ENCODE measurements around the gene NRG3. TPM values are rescaled to one million over a fixed set of nuclear protein-coding genes. Genes with fewer than 3 reads are reported as not detected.

The NRG3 gene
- total and polyA plus RNA-seq, 12 donors = 0.03 to 0.73 (median 0.13) TPM; not detected in 5

- intact Hi-C loops (cut with DNase I) = no loop called here
- Histone ChIP-seq H3K27ac (no peak overlapping the region), H3K4me3 (no peak overlapping the region), H3K9me3 (no peaks in the 10 kb centered on the region), H3K36me3 (no peaks in the 10 kb centered on the region), H3K4me1 (no peaks in the 10 kb centered on the region), H3K27me3 (no peaks in the 10 kb centered on the region)
- TF ChIP-seq CTCF (IDR thresholded peaks at IDR 0.05) = peak in 3 of 9 donors; percentile 13 to 40 (median 17)
- ATAC-seq (no peak), DNase-seq (no peak)
- 66 to 72% methylated on average over 3 of the region's 3 CpGs for WGBS, 2 donors
Measured at GRCh38 chr10:81920213-81920829, 45.3 kb downstream of the NRG3 start.

- no peak for TF ChIP-seq CTCF (IDR thresholded peaks at IDR 0.05)
- H3K4me3 ChIP-seq = no peak overlapping the region
- no peaks in the 10 kb centered on the region for H3K36me3 ChIP-seq
- 90 to 100% methylated on average over 1 of the region's 1 CpG for WGBS, 2 donors
- no peaks in the 10 kb centered on the region for H3K4me1 ChIP-seq
- no peak for ATAC-seq
- intact Hi-C loops (cut with DNase I) = no loop called here
- no peaks in the 10 kb centered on the region for H3K9me3 ChIP-seq
- no peak overlapping the region for H3K27ac ChIP-seq
- no peak for DNase-seq
- no peaks in the 10 kb centered on the region for H3K27me3 ChIP-seq
Measured at GRCh38 chr10:81928119-81928518, 53.1 kb downstream of the NRG3 start.

GRCh38 chr10:81943583-81943982 is 68.6 kb downstream of the NRG3 start:
- no peak for ATAC-seq
- Histone ChIP-seq H3K4me1 (no peaks in the 10 kb centered on the region), H3K36me3 (no peaks in the 10 kb centered on the region), H3K27me3 (peaks cover 0 to 5% (median 0%) of the 10 kb centered on the region in 7 donors), H3K9me3 (peaks cover 0 to 12% (median 0%) of the 10 kb centered on the region in 11 donors), H3K27ac (no peak overlapping the region), H3K4me3 (no peak overlapping the region)
- WGBS, 2 donors = 76 to 78% methylated on average over 2 of the region's 2 CpGs
- DNase-seq = no peak
- TF ChIP-seq CTCF (IDR thresholded peaks at IDR 0.05) = no peak
- intact Hi-C loops (cut with DNase I) = no loop called here

- Histone ChIP-seq H3K9me3 (peaks cover 0 to 4% (median 0%) of the 10 kb centered on the region in 11 donors), H3K4me3 (no peak overlapping the region), H3K4me1 (no peaks in the 10 kb centered on the region), H3K36me3 (no peaks in the 10 kb centered on the region), H3K27ac (no peak overlapping the region), H3K27me3 (peaks cover 0 to 5% (median 0%) of the 10 kb centered on the region in 7 donors)
- 77 to 78% methylated on average over 2 of the region's 2 CpGs for WGBS, 2 donors
- TF ChIP-seq CTCF (IDR thresholded peaks at IDR 0.05) = no peak
- intact Hi-C loops (cut with DNase I) = no loop called here
- DNase-seq (no peak), ATAC-seq (no peak)
Measured at GRCh38 chr10:81944609-81945008, 69.6 kb downstream of the NRG3 start.

Measured in heart right ventricle (tissue), 16 donors.